Nephron (organoid): ENCODE measurements around the gene TFAM.
A peak's percentile ranks its signal among the peaks of the same experiment; 100 is the strongest.

Experiments
- H3K27ac Mint-ChIP-seq, 3 experiments: 2 replicates each; pipeline ENCODE4 v1.8.0; 2020; ENCODE audit warnings: mixed read lengths in 3 of 3, mild to moderate bottlenecking in 2 of 3, moderate library complexity in 1 of 3
- H3K27me3 Mint-ChIP-seq: 2 replicates; pipeline ENCODE4 v1.8.0; 2021; ENCODE audit warnings: low read depth, mild to moderate bottlenecking, moderate library complexity, mixed read lengths
- H3K36me3 Mint-ChIP-seq: 2 replicates; pipeline ENCODE4 v1.8.0; 2020; ENCODE audit warnings: low read depth, mixed read lengths
- H3K4me1 Mint-ChIP-seq: 2 replicates; pipeline ENCODE4 v1.8.0; 2020; ENCODE audit warnings: mixed read lengths
- H3K4me3 Mint-ChIP-seq, 3 experiments: 2 replicates each; pipeline ENCODE4 v1.8.0; 2020; ENCODE audit warnings: mild to moderate bottlenecking in 3 of 3, mixed read lengths in 3 of 3, moderate library complexity in 2 of 3
- H3K9me3 Mint-ChIP-seq: 2 replicates; pipeline ENCODE4 v1.8.0; 2020; ENCODE audit warnings: mixed read lengths
- CTCF ChIP-seq, 3 experiments: fragments of 200-600 bp; sonication (generic); IDR thresholded peaks; one replicate each; pipeline ENCODE4 v1.5.0; 2021; ENCODE audit warnings: antibody characterized with exemption in 3 of 3; ENCODE audit not compliant: unreplicated experiment in 3 of 3

TFAM gene

GRCh38 chr10:58431903-58432302, 46.7 kb downstream of the TFAM start:
- Mint-ChIP-seq H3K27me3 (no peaks in the 10 kb centered on the region), H3K4me1 (peaks cover 14% of the 10 kb centered on the region), H3K4me3 (no peak overlapping the region), H3K9me3 (peaks cover 16% of the 10 kb centered on the region), H3K36me3 (peaks cover 1% of the 10 kb centered on the region), H3K27ac (no peak overlapping the region)
- TF ChIP-seq CTCF (IDR thresholded peaks at IDR 0.05; ENCODE audit: unreplicated experiment in 3 of 3), result no peak

GRCh38 chr10:58433066-58433465, 47.9 kb downstream of the TFAM start:
- Mint-ChIP-seq H3K9me3 (peaks cover 11% of the 10 kb centered on the region), H3K27me3 (no peaks in the 10 kb centered on the region), H3K27ac (peak overlapping the region in 1 of 3 experiments; percentile 4), H3K4me3 (no peak overlapping the region), H3K36me3 (no peaks in the 10 kb centered on the region), H3K4me1 (peaks cover 17% of the 10 kb centered on the region)
- no peak for TF ChIP-seq CTCF (IDR thresholded peaks at IDR 0.05; ENCODE audit: unreplicated experiment in 3 of 3)

- no peak for TF ChIP-seq CTCF (IDR thresholded peaks at IDR 0.05; ENCODE audit: unreplicated experiment in 3 of 3)
- Mint-ChIP-seq H3K27ac (peak overlapping the region in 1 of 3 experiments; percentile 4), H3K36me3 (no peaks in the 10 kb centered on the region)
These were observed 48.4 kb downstream of the TFAM start for GRCh38 chr10:58433571-58433970.

GRCh38 chr10:58435297-58435985, 50.2 kb downstream of the TFAM start:
- Mint-ChIP-seq H3K9me3 (peaks cover 8% of the 10 kb centered on the region), H3K27ac (peak overlapping the region; percentile 60 to 74 (median 65)), H3K4me1 (peaks cover 25% of the 10 kb centered on the region), H3K27me3 (no peaks in the 10 kb centered on the region), H3K4me3 (no peak overlapping the region), H3K36me3 (no peaks in the 10 kb centered on the region)
- TF ChIP-seq CTCF (IDR thresholded peaks at IDR 0.05; ENCODE audit: unreplicated experiment in 3 of 3), result no peak

More at GRCh38 chr10:58433571-58433970, 48.4 kb downstream of the TFAM start:
- no peak overlapping the region for H3K4me3 Mint-ChIP-seq
- H3K27me3 Mint-ChIP-seq, result no peaks in the 10 kb centered on the region
- H3K4me1 Mint-ChIP-seq, result peaks cover 21% of the 10 kb centered on the region
- H3K9me3 Mint-ChIP-seq, result peaks cover 8% of the 10 kb centered on the region

GRCh38 chr10:58436071-58436470, 50.9 kb downstream of the TFAM start:
- H3K4me1 Mint-ChIP-seq, result peaks cover 25% of the 10 kb centered on the region
- H3K27ac Mint-ChIP-seq, result peak overlapping the region; percentile 42 to 74 (median 60)
- H3K9me3 Mint-ChIP-seq, result peaks cover 7% of the 10 kb centered on the region
- H3K27me3 Mint-ChIP-seq, result no peaks in the 10 kb centered on the region
- no peak for TF ChIP-seq CTCF (IDR thresholded peaks at IDR 0.05; ENCODE audit: unreplicated experiment in 3 of 3)
- H3K4me3 Mint-ChIP-seq, result no peak overlapping the region
- no peaks in the 10 kb centered on the region for H3K36me3 Mint-ChIP-seq

GRCh38 chr10:58438340-58438871, 53.2 kb downstream of the TFAM start:
- H3K27ac Mint-ChIP-seq, result peak overlapping the region; percentile 32 to 89 (median 83)
- peaks cover 10% of the 10 kb centered on the region for H3K9me3 Mint-ChIP-seq
- peaks cover 25% of the 10 kb centered on the region for H3K4me1 Mint-ChIP-seq
- no peak overlapping the region for H3K4me3 Mint-ChIP-seq
- no peak for TF ChIP-seq CTCF (IDR thresholded peaks at IDR 0.05; ENCODE audit: unreplicated experiment in 3 of 3)
- H3K27me3 Mint-ChIP-seq, result no peaks in the 10 kb centered on the region
- H3K36me3 Mint-ChIP-seq, result no peaks in the 10 kb centered on the region
